KBM-7 (cell line): Measurements from ENCODE around the gene SLC6A9.

Experiments used
- DNase-seq: peaks from one replicate; pipeline ENCODE4 v3.0.0-alpha.2; 2015
- in situ Hi-C: fragments of 300-500 bp; cut with MboI; formaldehyde crosslinking; loops from 2 replicates; pipeline ENCODE4 v1.14.3; 2020; ENCODE audit warnings: low sequenced_read_pairs, low pct_unique_long_range_greater_than_20kb, mixed read lengths

Gene SLC6A9

GRCh38 chr1:43977376-43978263 lies 53.6 kb downstream of the SLC6A9 start:
- in situ Hi-C loops, result no loop called here
- DNase-seq, result no peak

GRCh38 chr1:43976890-43977289 lies 54.4 kb downstream of the SLC6A9 start:
- in situ Hi-C loops, result no loop called here
- DNase-seq, result no peak

- DNase-seq, result peak; percentile 21
- in situ Hi-C loops, result no loop called here
Measured at GRCh38 chr1:43976045-43976444, 55.2 kb downstream of the SLC6A9 start.

- in situ Hi-C loops, result no loop called here
- peak; percentile 77 for DNase-seq
Measured at GRCh38 chr1:43975249-43975961, 55.9 kb downstream of the SLC6A9 start.

- in situ Hi-C loops, result no loop called here
- peak; percentile 93 for DNase-seq
Measured at GRCh38 chr1:43974443-43975248, 56.6 kb downstream of the SLC6A9 start, which contains the start of gene ATP6V0B. TSS of gene ATP6V0B (plus strand) at chr1:43974960. CDS start at chr1:43975041, 81 bp downstream.

GRCh38 chr1:43973981-43974442 lies 57.2 kb downstream of the SLC6A9 start:
- in situ Hi-C loops, result no loop called here
- no peak for DNase-seq

- no peak for DNase-seq
- in situ Hi-C loops, result no loop called here
Measured at GRCh38 chr1:43971336-43971980, 59.8 kb downstream of the SLC6A9 start.

GRCh38 chr1:43970911-43971310 lies 60.4 kb downstream of the SLC6A9 start:
- DNase-seq, result no peak
- in situ Hi-C loops, result no loop called here

GRCh38 chr1:43970502-43970901 lies 60.8 kb downstream of the SLC6A9 start:
- DNase-seq, result no peak
- in situ Hi-C loops, result no loop called here

GRCh38 chr1:43969746-43970466 lies 61.4 kb downstream of the SLC6A9 start, which contains the start of gene DPH2:
TSS of gene DPH2 (plus strand) at chr1:43970010. CDS start at chr1:43970176, 166 bp downstream.
- in situ Hi-C loops, result no loop called here
- peak; percentile 95 for DNase-seq

GRCh38 chr1:43969416-43969745 lies 61.9 kb downstream of the SLC6A9 start:
- DNase-seq, result no peak
- in situ Hi-C loops, result no loop called here

GRCh38 chr1:43968348-43968948 lies 62.8 kb downstream of the SLC6A9 start:
- DNase-seq, result no peak

GRCh38 chr1:43965316-43965715 lies 65.9 kb downstream of the SLC6A9 start:
- in situ Hi-C loops, result no loop called here
- no peak for DNase-seq

More at GRCh38 chr1:43968348-43968948, 62.8 kb downstream of the SLC6A9 start:
- in situ Hi-C loops, result no loop called here

GRCh38 chr1:43963890-43964289 lies 67.4 kb downstream of the SLC6A9 start:
- in situ Hi-C loops, result no loop called here
- DNase-seq, result no peak

GRCh38 chr1:43963006-43963405 lies 68.3 kb downstream of the SLC6A9 start:
- DNase-seq, result no peak
- in situ Hi-C loops, result no loop called here

- no peak for DNase-seq
- in situ Hi-C loops, result no loop called here
Measured at GRCh38 chr1:43962324-43962723, 68.9 kb downstream of the SLC6A9 start.

GRCh38 chr1:43961692-43962091 lies 69.6 kb downstream of the SLC6A9 start:
- DNase-seq, result no peak
- in situ Hi-C loops, result no loop called here

GRCh38 chr1:43960798-43961197 lies 70.5 kb downstream of the SLC6A9 start:
- no peak for DNase-seq
- in situ Hi-C loops, result no loop called here
